Testis (tissue), 3 donors: Measurements from ENCODE around the gene NUDT7. TPM values are rescaled to one million over a fixed set of nuclear protein-coding genes. Genes with fewer than 3 reads are reported as not detected.
A peak's percentile ranks its signal among the peaks of the same experiment; 100 is the strongest.

Experiments used
- DNase-seq: peaks from one replicate; pipeline ENCODE4 v3.0.0-alpha.2; 2019
- H3K27ac ChIP-seq, 2 donors: fragments of 200-600 bp; sonication (generic); one replicate each; pipeline ENCODE4 v1.5.1; 2019
- H3K27me3 ChIP-seq: fragments of 200-600 bp; sonication (generic); one replicate; pipeline ENCODE4 v1.5.1; 2019
- H3K36me3 ChIP-seq: fragments of 200-600 bp; sonication (generic); one replicate; pipeline ENCODE4 v1.5.1; 2017; ENCODE audit warnings: low read depth; ENCODE audit errors: missing control alignments
- H3K4me1 ChIP-seq: fragments of 200-600 bp; sonication (generic); one replicate; pipeline ENCODE4 v1.5.1; 2019
- H3K4me3 ChIP-seq, 2 donors: fragments of 200-600 bp; sonication (generic); one replicate each; pipeline ENCODE4 v1.5.1; 2017 to 2019
- H3K9me3 ChIP-seq: fragments of 200-600 bp; sonication (generic); one replicate; pipeline ENCODE4 v1.5.1; 2017
- POLR2A ChIP-seq: fragments of 450-650 bp; IDR thresholded peaks from one replicate; pipeline ENCODE4 v1.6.1; 2017; ENCODE audit warnings: antibody characterized with exemption, mild to moderate bottlenecking, moderate library complexity
- WGBS, 2 donors: methylation state at CpG; one replicate each; pipeline ENCODE4 v1.1.5; 2018; 5-methylcytosine and 5-hydroxymethylcytosine counted together
- intact Hi-C: fragments of 100-400 bp; cut with DNase I; formaldehyde crosslinking; loops from one replicate; pipeline ENCODE4 v1.15.1; 2023; ENCODE audit warnings: low total_unique reads
- polyA plus RNA-seq: library from polyadenylated mRNA; stranded (reverse); fragments of 350-450 nt; fragmentation: Illumina TruSeq; extraction: RNeasy Lipid Tissue Mini Kit (QIAGEN cat#74804); gene quantifications from one replicate; pipeline ENCODE4 v1.2.3, GENCODE V29; 2014; ENCODE audit warnings: low read depth, low replicate concordance; ENCODE audit not compliant: insufficient read depth
- total RNA-seq, 2 donors: library from RNA; depleted of rRNA; stranded (reverse); fragments of >200 nt; gene quantifications; one replicate each; pipeline ENCODE4 v1.2.3, GENCODE V29; 2016
- TF ChIP-seq, protein P1 (sequence below), 3 experiments: fragments of 450-650 bp in 2 of 3; fragments of 200-600 bp in 1 of 3; sonication (generic) in 1 of 3; IDR thresholded peaks; one replicate each; pipeline ENCODE4 v1.5.1; 2016 to 2019; ENCODE audit warnings: antibody characterized with exemption in 3 of 3, mild to moderate bottlenecking in 2 of 3, moderate library complexity in 1 of 3

Gene NUDT7
- total and polyA plus RNA-seq, 3 donors from 2014 or later: 10.4 to 18.6 (median 13.2) TPM

DNA sequence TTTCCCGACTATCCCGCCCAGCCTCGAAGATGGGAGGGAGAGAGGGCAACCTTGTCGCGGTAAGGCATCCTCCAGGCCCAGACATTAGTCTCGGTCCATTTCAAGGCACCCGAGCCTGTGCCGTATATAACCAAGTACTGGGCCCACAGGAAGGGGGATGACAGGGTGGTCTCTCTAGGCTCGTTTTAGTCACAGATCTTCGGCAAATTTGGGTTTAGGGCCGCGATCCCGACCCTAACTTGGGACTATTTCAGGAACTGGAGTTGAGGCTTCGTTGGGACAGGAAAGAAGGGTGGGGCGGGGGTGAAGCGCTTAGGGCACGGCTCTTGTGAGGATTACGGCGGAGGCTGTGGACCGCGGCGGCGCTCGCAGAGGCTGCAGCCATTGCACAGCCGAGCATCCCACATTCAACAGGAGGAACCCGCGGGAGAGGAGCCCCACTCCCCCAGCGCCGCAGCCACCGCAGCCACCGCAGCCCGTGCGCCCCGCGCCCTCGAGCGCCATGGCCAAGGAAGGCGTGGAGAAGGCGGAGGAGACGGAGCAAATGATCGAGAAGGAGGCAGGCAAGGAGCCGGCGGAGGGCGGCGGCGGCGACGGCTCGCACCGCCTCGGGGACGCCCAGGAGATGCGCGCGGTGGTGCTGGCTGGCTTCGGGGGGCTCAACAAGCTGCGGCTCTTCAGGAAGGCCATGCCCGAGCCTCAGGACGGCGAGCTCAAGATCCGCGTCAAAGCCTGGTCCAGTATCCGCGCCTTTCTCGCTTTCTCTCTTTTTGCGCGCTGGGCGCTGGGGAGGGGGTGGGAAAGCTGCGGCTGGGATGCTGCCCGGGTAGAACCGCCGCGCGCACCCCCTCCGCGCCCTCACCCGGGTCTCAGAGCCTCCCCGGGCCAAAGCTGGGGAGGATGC, 66.1 kb downstream of the NUDT7 start, which contains the start of gene VAT1L:
TSS of gene VAT1L (plus strand) at position 384 of the 904 bp plus-strand sequence. CDS start at position 503, 119 bp downstream.
- intact Hi-C loops: no loop called here
- DNase-seq: peak; percentile 82
- peaks cover 9% of the 10 kb centered on the region for H3K4me1 ChIP-seq
- H3K27me3 ChIP-seq: no peaks in the 10 kb centered on the region
- no peaks in the 10 kb centered on the region for H3K36me3 ChIP-seq
- no peak within 1 kb of the TSS for H3K27ac ChIP-seq
- WGBS, 2 donors: 0% methylated on average over 24 to 76 of the region's 78 CpGs
- no peak for TF ChIP-seq POLR2A
- TF ChIP-seq, protein P1, sequence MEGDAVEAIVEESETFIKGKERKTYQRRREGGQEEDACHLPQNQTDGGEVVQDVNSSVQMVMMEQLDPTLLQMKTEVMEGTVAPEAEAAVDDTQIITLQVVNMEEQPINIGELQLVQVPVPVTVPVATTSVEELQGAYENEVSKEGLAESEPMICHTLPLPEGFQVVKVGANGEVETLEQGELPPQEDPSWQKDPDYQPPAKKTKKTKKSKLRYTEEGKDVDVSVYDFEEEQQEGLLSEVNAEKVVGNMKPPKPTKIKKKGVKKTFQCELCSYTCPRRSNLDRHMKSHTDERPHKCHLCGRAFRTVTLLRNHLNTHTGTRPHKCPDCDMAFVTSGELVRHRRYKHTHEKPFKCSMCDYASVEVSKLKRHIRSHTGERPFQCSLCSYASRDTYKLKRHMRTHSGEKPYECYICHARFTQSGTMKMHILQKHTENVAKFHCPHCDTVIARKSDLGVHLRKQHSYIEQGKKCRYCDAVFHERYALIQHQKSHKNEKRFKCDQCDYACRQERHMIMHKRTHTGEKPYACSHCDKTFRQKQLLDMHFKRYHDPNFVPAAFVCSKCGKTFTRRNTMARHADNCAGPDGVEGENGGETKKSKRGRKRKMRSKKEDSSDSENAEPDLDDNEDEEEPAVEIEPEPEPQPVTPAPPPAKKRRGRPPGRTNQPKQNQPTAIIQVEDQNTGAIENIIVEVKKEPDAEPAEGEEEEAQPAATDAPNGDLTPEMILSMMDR (IDR thresholded peaks at IDR 0.05): no peak
- H3K4me3 ChIP-seq: peak within 1 kb of the TSS; percentile 45 to 60
- no peaks in the 10 kb centered on the region for H3K9me3 ChIP-seq

DNA sequence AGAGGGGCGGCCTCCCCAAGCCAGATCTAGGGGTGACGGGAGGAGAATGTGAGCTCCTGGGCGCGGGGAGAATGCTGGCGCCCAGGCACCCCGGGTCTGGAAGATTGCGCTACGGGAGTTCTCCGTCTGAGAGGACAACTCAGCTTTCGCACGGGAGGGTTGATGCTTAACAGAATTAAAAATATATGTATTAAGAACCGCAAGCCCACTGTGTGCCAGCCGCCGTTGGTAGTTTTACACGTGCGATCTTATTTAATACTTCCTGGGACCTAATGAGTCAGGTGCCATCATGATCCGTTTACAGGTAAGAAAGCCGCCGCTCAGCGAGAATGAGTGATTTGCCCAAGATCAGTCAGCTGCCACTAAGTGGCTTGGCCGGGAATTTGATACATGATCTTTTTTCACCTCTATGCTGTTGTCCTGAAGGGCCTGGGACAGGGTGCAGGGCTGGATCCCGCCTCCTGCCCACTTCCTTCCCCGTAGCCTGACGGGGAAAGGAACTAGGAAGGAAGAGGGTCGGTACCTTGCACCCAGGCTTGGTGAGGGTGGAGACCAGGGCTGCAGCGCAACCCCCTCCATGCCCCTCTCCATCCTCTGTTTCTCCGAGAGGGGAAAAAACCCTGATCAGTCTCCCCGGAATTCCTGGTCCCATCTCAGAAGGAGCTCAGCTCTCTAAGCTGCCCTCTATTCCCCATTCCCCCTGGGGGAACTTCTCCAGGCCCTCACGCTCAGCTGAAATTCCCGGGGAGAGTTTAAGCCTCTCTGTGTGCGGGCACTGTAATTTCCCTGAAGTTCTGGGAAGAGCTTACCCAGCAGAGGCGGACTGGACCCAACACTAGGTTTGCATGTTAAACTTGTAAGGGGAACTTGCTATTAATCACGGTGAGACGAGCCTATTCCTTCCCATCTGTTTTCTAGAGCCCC, 67.0 kb downstream of the NUDT7 start:
- Histone ChIP-seq H3K27ac (no peak overlapping the region), H3K9me3 (no peaks in the 10 kb centered on the region), H3K27me3 (no peaks in the 10 kb centered on the region), H3K36me3 (no peaks in the 10 kb centered on the region), H3K4me3 (peak overlapping the region; percentile 45 to 60), H3K4me1 (peaks cover 9% of the 10 kb centered on the region)
- intact Hi-C loops: no loop called here
- no peak for DNase-seq
- 3 to 4% methylated on average over 22 to 34 of the region's 34 CpGs for WGBS, 2 donors
- no peak for TF ChIP-seq POLR2A
- TF ChIP-seq, protein P1 (IDR thresholded peaks at IDR 0.05): no peak

DNA sequence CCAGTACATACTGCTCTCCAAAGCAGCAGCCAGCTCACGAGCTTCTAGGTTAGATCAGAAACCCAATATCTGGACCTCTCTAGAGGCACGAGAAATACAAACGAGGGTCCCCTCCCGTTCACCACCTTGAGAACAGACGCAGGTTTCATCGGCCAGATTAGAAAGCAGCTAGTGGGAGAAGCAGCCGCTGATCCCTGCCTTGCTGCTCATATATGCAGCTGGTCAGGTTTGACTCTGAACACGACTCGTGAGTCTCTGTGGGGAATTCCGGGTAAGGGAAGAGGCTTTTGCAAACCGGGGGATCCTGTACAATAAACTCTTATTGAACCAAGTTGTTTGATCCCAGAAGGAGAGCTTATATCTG, 67.7 kb downstream of the NUDT7 start:
- intact Hi-C loops: no loop called here
- DNase-seq: no peak
- 18% methylated on average over 9 to 11 of the region's 11 CpGs for WGBS, 2 donors
- no peaks in the 10 kb centered on the region for H3K36me3 ChIP-seq
- no peaks in the 10 kb centered on the region for H3K27me3 ChIP-seq
- no peak overlapping the region for H3K27ac ChIP-seq
- H3K4me1 ChIP-seq: peaks cover 9% of the 10 kb centered on the region
- H3K4me3 ChIP-seq: no peak overlapping the region
- TF ChIP-seq, protein P1 (IDR thresholded peaks at IDR 0.05): no peak
- TF ChIP-seq POLR2A: no peak
- no peaks in the 10 kb centered on the region for H3K9me3 ChIP-seq

DNA sequence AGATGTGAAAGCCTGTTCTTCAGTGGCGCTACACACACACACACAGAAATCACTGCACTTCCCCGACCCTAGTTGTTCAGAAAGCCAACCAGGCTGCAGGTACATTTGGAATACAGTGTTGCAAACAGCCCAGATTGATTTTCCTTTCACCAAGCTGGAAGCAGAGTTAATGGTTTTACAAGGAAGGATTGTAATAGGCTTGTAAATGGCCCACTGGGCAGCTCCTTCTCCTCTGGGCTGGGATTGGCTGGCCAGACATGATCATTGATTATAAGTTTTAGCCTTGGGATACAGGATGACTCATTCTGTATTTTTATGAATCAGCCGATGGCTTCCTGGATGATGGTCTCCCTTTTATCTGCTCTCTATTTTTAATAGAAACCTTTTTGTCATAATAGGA, 68.6 kb downstream of the NUDT7 start:
- TF ChIP-seq POLR2A: no peak
- TF ChIP-seq, protein P1 (IDR thresholded peaks at IDR 0.05): no peak
- DNase-seq: no peak
- Histone ChIP-seq H3K36me3 (no peaks in the 10 kb centered on the region), H3K27ac (no peak overlapping the region), H3K4me3 (no peak overlapping the region), H3K9me3 (no peaks in the 10 kb centered on the region), H3K4me1 (peaks cover 9% of the 10 kb centered on the region), H3K27me3 (no peaks in the 10 kb centered on the region)
- intact Hi-C loops: no loop called here
- 66 to 71% methylated on average over 3 of the region's 3 CpGs for WGBS, 2 donors

Other genes starting within 250 kb of the NUDT7 start
- gene VAT1L, start 66.0 kb downstream of the NUDT7 start, total RNA-seq: 1 to 10 TPM; 4.2 to 4.6 TPM
- gene VAT1L, start 66.0 kb downstream of the NUDT7 start, polyA plus RNA-seq: 5.2 TPM